GM21390 (cell line): ENCODE data around the gene ZC3H12C.

Experiments
- ATAC-seq: cut with Tn5 transposase; IDR thresholded peaks from one replicate; pipeline ENCODE4 v1.9.1; 2021; ENCODE audit not compliant: unreplicated experiment

Gene ZC3H12C

GRCh38 chr11:110147962-110148709 is 54.9 kb downstream of the ZC3H12C start:
- no peak for ATAC-seq

- ATAC-seq: peak; percentile 39
Measured at GRCh38 chr11:110148775-110149744, 55.9 kb downstream of the ZC3H12C start.

- no peak for ATAC-seq
Measured at GRCh38 chr11:110152199-110152598, 59.0 kb downstream of the ZC3H12C start.

- no peak for ATAC-seq
Measured at GRCh38 chr11:110153474-110153873, 60.3 kb downstream of the ZC3H12C start.

GRCh38 chr11:110156503-110156902 is 63.3 kb downstream of the ZC3H12C start:
- no peak for ATAC-seq

GRCh38 chr11:110158317-110159200 is 65.4 kb downstream of the ZC3H12C start:
- no peak for ATAC-seq

- no peak for ATAC-seq
Measured at GRCh38 chr11:110159476-110159875, 66.3 kb downstream of the ZC3H12C start.

- ATAC-seq: no peak
Measured at GRCh38 chr11:110160016-110160415, 66.8 kb downstream of the ZC3H12C start.

GRCh38 chr11:110160437-110160836 is 67.2 kb downstream of the ZC3H12C start:
- ATAC-seq: no peak

- no peak for ATAC-seq
Measured at GRCh38 chr11:110161061-110161460, 67.9 kb downstream of the ZC3H12C start.

GRCh38 chr11:110162216-110162615 is 69.0 kb downstream of the ZC3H12C start:
- no peak for ATAC-seq

- no peak for ATAC-seq
Measured at GRCh38 chr11:110165039-110165925, 72.1 kb downstream of the ZC3H12C start.

- no peak for ATAC-seq
Measured at GRCh38 chr11:110168033-110168803, 75.0 kb downstream of the ZC3H12C start.

- ATAC-seq: no peak
Measured at GRCh38 chr11:110169738-110170137, 76.5 kb downstream of the ZC3H12C start.

GRCh38 chr11:110172468-110173065 is 79.4 kb downstream of the ZC3H12C start:
- ATAC-seq: no peak

- ATAC-seq: peak; percentile 74
Measured at GRCh38 chr11:110173811-110174644, 80.8 kb downstream of the ZC3H12C start.

- ATAC-seq: no peak
Measured at GRCh38 chr11:110174645-110175310, 81.6 kb downstream of the ZC3H12C start.
